CD4-positive, alpha-beta T cell treated with Interleukin-15 for 4 hours (primary cell): Measurements from ENCODE around the gene FOXD1.
"Not testable (repeated sequence)": the region's sequence is repeated elsewhere in the genome, so short reads cannot be mapped to it uniquely, and the experiment has no call there.

Experiments used
- DNase-seq: peaks from one replicate; pipeline ENCODE4 v3.0.0-alpha.2; 2020; ENCODE audit warnings: low spot score

FOXD1 gene

GRCh38 chr5:73415617-73416016 is 33.0 kb downstream of the FOXD1 start:
- DNase-seq: no peak

GRCh38 chr5:73415171-73415570 is 33.4 kb downstream of the FOXD1 start:
- no peak for DNase-seq

- no peak for DNase-seq
Observed at GRCh38 chr5:73412597-73412988, 36.0 kb downstream of the FOXD1 start.

GRCh38 chr5:73411936-73412596 is 36.5 kb downstream of the FOXD1 start:
- no peak for DNase-seq

GRCh38 chr5:73409927-73410326 is 38.6 kb downstream of the FOXD1 start:
- not testable (repeated sequence) for DNase-seq

GRCh38 chr5:73405691-73406090 is 42.9 kb downstream of the FOXD1 start:
- DNase-seq: no peak

GRCh38 chr5:73399775-73400174 is 48.8 kb downstream of the FOXD1 start:
- no peak for DNase-seq
